NCI-H2227 (cell line): ENCODE data around the gene TLCD3B.
"Not testable (repeated sequence)": the region's sequence is repeated elsewhere in the genome, so short reads cannot be mapped to it uniquely, and the experiment has no call there.

ENCODE experiments used
- DNase-seq: peaks from one replicate; lab custom pipeline; 2025; ENCODE audit not compliant: unreplicated experiment; lab: John Stamatoyannopoulos, UW

Gene TLCD3B

DNA sequence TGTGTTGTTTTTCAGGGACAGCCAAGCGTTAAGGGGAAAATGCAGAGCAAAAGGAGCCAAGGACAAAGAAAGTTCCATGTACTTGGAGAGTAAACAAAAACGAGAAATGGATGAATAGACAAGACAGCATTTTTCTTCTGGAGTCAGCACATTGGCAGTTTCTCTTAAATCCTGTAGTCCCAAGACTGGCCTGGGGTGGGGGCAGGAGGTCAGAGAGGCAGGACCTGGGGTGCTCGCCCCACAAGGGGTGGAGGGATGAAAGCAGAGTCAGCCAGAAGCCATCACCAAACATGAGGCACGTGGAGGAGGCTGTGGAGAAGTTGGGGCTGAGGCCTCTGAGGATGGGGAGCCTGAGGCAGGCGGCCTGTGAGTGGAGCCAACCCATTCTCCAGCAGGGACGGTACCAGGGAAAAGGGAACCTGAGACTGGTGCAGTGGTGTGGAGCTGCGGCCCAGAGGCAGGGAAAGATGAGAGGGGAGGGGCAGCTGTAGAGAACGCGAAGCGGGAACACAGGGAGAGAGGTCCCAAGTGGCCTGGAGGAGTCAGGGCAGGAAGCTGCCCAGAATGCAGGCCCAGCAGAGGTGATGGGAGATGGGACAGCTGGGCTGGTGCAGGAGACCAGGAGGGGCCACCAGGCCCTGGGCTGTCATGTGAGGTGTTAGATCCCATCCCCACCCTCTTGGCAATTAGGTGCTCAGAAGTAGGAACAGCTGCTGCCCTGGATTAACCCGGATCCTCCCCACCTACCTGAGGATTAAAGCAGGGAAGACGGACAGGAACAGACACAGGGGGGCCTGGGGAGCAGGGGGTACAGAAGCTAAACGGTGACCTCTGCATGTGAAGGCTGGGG, 3.3 kb downstream of the TLCD3B start:
- DNase-seq, result peak; percentile 56

DNA sequence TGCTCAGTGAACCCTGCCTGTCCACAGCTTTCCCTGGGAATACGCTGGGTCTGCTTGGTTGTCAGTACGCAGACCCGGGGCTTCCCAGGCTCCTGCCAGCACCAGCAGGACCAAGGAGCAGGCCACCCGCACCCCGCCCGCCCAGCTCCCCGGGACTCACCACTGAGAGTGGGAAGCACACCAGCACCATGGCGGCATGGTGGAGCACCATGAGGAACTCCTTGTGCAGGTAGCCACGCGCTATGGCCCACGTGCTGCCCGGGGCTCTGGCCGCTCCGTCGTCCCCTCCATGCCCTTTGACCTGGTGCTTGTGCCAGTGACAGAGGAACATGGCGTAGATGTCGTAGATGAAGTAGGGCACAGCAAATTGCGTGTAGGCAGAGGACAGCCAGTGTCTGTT, 4.6 kb downstream of the TLCD3B start:
- DNase-seq, result no peak

DNA sequence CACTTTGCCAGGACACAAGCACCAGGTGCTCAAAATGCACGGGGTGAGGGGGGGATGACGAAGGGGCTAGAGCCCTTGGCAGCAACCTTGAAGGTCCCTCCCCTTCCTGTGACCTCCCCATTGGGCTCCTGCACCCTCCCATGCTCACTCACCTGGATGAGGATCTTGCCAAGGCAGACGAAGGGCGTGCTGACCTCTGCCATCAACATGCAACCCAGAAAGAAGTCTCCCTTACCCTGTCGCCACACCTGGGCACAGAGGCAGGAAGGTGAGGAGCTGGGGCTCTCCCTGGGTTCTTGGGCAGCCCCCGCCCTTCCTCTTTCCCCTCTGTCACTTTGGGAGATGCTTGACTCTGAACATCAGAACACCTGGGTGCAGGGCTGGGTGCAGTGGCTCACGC, 5.5 kb downstream of the TLCD3B start:
- no peak for DNase-seq

DNA sequence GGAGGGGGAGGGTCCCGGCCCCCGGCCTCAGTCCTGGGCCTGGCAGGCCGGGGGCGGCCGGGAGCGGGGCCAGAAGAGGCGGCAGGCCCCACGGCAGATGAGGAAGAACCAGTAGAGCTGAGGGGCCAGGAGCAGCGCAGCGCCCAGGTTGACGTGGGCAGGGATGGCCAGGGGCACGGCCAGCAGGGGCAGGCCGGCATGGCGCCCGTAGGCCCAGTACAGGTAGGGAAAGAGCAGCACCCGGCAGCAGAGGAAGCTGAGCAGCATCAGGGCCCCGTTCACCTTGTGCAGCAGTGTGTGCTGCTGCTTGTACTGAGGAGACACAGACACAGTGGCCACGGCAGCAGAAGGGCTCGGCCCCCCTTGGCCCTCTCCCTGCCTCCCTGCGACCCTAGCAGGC, 5.9 kb downstream of the TLCD3B start:
- no peak for DNase-seq

DNA sequence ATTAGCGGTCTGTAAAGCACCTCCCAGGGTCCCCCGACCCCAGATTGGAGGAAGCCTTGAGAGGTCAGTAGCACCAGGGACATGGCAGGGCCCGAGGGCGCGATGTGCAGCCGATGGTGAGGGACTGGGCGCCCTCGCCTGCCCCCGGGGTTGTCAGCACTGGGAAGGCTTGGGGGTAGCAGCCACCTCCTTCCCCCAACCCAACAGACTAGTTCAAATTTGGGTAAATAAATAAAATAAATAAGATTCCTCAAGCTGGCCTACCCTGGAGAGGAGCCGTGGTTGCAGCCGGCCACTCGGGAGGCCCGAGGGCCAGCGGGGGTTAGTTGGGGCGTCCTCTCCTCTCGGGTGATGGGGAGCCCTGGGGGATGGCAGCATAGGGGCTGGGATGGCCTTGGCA, 6.6 kb downstream of the TLCD3B start:
- DNase-seq, result no peak

DNA sequence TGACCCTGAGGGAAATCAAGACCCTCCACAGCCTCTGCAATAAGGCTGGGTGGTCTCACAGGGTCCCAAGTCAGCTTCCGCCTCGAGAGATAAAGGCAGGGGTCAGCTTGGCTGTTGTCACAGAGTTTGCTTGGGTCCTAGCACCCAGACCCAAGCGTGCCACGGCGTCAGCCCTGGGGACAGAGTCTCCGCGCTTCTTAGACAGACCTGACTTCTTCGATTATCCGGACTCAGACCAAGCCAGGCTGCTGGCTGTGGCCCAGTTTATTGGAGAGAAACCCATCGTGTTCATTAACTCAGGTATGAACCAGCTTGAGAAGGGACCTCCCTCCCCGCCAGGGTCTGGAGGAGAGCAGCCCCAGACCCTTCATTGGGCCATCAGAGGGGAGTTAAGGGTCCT, 7.5 kb downstream of the TLCD3B start:
- no peak for DNase-seq

DNA sequence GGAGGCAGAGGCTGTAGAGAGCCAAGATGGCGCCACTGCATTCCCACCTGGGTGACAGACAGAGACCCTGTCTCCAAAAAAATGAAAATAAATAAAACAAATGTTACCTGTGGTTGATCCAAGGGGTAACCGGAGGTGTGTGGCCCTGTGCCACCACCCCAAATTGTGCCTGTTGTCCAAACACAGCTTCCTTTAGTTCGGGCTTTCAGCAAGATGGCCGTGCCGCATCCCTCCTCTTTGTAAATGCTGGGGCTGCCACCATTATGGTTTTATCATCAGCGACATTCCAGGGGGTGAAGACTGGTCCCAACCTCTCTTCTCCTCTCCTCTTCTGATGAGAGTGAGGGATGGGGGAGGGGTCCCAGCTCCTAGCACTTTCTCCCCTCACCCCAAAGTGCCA, 8.2 kb downstream of the TLCD3B start, which contains the start of gene C16orf92:
Gene C16orf92, plus strand, starts transcription at position 312 of the 400 bp plus-strand sequence. CDS start 143 bp downstream, outside the sequence.
- no peak for DNase-seq

DNA sequence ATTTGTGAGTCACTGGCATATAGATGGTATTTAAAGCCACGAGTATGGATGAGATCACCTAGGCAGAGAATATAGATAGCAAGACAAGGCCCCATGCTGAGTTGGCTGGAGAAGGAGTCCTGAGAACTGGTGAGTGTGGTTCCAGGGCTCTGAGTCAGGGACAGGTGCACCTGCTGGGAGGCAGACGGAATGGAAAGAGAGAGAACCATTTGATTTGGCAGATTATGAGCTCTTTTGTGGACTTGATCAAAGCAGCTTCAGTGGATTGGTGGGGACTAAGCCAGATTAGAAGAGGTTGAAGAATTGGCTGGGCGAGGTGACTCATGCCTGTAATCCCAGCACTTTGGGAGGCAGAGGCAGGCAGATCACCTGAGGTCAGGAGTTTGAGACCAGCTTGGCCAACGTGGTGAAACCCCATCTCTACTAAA, 12.3 kb downstream of the TLCD3B start:
- DNase-seq, result no peak

DNA sequence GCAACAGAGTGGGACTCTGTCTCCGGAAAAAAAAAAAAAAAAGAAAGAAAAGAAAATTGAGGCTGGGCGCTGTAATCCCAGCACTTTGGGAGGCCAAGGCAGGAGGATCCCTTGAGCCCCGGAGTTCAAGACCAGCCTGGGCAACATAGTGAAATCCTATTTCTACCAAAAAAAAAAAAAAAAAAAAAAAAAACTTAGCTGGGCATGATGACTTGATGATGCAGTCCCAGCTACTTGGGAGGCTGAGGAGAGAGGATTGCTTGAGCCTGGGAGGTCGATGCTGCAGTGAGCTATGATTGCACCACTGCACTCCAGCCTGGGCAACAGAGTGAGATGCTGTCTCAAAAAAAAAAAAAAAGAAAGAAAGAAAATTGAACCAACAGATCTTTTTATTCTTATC, 13.1 kb downstream of the TLCD3B start:
- DNase-seq, result not testable (repeated sequence)

DNA sequence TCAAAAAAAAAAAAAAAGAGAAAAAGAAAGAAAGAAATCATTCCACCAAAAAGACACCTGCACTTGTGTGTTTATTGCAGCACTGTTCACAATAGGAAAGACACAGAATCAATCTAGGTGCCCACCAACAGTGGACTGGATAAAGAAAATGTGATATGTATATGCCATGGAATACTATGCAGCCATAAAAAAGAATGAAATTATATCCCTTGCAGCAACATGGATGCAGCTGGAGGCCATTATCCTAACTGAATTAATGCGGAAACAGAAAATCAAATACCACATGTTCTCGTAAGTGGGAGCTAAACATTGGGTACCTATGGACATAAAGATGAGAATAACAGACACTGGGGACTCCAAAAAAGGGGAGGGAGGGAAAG, 13.8 kb downstream of the TLCD3B start:
- no peak for DNase-seq

DNA sequence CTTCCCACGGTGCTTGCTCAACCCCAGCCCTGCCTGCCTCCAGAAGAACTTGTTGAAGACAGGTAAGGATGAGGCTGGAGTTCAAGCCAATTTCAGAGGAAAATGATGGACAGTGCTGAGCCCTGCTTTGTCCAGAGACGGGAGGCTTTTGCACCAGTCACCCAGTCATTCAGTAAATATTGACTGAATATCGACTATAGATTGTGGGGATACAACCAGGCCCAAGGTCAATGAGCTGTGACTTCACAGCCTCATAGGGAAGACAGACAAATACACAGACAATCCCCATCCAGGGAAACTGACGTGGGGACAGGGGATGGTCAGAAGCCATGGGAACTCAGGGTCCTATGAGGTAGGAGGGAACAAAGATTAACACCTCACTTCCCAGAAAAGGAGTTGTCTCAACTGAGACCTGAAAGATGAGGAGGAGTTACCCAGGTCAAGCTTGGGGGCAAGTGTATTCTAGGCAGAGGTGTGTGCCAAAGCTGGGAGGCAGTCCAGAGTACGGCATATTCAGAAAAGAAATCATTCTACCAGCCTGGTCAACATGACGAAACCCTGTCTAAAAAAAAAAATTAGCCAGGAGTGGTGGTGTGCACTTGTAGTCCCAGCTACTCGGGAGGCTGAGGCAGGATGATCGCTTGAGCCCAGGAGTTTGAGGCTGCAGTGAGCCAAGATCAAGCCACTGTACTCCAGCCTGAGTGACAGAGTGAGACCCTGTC, 14.4 kb downstream of the TLCD3B start:
- DNase-seq, result no peak

DNA sequence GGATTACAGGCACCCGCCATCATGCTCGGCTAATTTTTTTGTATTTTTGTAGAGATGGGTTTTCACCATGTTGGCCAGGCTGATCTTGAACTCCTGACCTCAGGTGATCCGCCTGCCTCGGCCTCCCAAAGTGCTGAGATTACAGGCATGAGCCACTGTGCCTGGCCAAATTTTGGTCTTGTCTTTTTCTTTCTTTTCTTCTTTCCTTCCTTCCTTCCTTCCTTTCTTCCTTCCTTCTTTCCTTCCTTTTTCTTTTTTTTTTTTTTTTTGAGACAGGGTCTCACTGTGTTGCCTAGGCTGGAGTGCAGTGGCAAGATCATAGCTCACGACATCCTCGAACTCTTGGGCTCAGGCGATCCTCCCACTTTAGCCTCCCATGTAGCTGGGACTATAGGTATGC, 15.6 kb downstream of the TLCD3B start:
- DNase-seq, result not testable (repeated sequence)

DNA sequence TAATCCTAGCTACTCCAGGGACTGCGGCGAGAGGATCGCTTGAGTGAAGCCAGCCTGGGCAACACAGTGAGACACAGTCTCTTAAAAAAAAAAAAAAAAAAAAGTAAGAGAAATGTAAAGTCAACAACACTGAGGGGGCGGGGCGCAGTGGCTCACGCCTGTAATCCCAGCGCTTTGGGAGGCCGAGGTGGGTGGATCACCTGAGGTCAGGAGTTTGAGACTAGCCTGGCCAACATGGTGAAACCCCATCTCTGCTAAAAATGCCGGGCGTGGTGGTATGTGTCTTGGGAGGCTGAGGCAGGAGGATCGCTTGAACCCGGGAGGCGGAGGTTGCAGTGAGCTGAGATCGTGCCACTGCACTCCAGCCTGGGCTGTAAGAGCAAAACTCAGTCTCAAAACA, 18.5 kb downstream of the TLCD3B start:
- not testable (repeated sequence) for DNase-seq

DNA sequence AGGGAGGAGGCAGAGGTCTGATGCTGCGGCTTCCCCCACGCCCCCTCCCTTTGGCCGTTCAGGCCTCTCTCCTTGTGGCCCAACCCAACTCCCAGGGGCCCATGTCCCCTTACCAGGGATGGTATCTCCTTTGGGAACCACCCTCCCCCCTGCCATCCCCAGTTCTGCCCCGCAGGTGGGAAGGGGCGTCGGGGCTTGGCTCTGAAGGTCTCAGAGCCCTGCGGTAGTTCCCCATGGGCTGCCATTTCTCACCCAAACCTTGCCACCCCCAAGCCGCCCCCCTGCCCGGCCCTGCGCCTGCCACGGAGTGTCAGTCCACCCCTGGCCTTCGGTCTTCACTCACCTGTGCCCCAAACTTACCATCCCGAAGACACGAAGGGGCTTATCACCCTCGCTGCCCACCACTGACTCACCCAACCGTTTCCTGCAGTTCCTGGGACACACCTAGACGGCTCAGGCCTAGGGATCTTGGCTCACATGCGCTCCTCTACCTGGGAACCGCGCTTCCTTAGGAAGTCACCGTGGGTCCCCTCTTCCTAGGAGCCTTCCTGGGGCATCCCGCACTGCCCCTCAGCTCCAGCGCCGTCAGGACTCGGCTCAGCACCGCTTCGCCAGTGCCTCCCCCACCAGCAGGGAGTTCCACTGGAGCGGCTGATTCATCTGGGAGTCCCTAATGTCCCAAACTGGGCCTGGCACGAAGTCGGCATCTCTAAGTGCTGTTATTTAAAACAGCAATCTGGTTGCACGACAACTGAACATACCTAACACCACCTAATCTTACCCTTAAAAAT, 19.2 kb downstream of the TLCD3B start:
- no peak for DNase-seq

DNA sequence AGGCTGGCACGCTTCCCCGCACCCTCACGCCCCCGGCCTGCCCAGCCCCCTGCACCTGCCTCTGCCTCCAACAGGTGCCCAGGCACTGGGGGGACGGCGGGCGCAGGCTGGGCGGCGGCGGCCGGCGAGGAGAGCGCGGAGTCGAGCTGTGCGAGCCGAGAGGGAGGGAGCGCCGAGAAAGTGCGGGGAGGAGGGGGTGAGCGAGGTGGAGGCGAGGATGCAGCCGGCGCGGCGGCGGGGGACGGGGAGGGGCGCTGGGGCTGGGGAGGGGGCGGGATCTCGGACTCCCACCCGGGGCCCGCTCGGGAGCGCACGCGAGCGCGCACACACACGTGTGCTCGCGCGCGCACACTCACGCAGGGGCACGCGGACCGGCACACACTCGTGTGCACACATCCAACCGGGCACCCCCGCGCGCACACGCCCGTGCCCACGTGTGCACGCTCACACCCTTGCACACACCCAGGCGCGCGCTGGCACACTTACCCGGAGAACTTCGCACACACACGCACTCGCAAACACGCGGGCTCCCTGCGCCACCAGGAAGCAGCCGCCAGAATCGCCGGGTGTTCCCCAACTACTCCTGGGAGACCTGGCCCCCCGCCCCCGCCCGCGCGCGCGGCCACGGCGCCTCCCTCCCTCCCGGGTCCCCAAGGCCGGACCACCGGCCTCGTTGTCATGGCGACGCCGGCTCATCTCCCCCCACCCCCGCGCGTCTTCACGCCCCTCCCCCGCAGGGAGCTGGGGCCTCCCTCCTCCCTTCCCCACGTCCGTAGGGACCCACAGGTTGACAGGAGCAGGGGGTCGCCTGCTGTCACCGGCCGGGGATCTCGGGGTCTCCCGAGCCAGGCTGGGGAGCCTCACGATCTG, 20.0 kb downstream of the TLCD3B start, which contains the start of gene DOC2A:
Gene DOC2A, minus strand, starts transcription at position 184 of the 870 bp plus-strand sequence. CDS start 805 bp downstream, outside the sequence.
- DNase-seq, result peak; percentile 86

DNA sequence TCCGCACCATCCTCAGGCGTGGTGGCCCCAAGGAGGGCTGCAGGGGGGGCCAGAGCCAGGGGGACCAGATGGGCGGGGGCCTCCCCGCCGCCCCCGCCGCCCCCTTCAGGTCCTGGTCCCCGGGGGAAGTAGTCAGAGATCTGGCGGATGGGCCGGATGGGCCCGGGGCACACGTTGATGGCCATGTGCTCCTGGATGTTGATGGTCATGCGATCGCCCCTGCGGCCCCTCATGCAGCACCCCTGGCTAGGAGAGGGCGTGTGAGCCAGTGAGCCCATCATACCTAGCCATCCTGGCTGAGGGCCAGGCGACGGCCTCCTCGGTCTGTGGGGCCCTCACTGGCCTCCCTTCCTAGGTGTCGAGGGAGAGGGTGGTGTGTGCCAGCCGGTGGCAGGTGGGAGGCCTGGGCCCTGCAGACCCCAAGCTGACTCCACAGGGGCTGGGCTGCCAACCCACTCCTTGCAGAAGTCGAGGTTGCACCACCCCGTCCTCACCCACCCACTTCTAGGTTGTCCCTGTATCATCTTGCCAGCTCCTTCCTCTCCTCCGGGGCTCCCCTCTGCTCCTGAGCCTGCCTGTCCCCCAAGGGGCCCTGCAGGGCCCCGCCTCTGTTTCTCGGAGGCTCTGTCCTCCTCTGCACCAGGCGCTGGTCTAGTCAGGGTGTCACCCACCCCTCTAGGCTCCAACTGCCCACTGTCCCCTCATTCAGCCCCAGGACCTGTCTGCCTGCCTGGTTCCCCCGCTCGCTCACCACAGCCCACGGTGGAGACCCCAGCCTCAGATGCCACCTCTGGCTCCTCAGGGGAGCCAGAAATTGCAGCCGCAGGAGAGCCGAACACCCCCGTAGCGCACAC, 20.9 kb downstream of the TLCD3B start:
- DNase-seq, result no peak

DNA sequence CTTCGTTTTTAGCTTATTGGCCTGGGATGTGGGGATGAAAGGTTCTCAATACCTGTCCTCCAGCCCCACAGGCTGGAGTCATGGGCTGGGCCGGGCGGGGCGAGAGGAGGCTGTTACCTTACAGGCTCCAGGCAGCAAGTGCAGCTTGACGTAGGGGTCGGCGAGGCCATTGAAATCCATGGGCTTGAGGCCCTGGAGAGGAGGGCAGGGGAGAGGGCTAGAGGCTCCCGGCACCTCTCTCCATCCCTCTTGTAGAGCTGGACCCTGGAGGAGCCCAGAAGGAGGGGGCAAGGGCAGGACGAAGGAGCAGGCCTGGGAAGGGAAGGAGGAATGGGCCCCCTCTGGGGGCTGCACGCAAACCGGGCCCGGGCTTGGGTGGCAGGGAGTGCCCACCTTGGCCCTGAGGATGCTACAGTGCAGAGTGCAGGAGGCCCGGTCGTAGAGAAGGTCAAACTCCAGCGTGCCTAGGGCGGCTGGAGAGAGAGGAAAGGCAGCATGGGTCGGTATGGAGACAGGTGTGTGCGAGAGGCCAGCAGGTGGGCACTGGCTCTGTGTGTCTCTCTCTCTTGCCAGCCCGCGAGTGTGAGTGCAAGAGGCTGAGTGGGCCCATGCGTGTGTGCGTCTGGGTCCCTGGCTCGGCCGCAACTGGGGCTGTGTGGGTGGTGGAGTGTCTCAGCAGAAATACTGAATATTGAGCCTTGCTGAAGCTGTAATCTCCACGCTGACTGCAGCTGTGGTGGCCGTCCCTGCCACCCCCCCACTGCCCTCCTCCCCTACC, 21.8 kb downstream of the TLCD3B start:
- DNase-seq, result no peak

DNA sequence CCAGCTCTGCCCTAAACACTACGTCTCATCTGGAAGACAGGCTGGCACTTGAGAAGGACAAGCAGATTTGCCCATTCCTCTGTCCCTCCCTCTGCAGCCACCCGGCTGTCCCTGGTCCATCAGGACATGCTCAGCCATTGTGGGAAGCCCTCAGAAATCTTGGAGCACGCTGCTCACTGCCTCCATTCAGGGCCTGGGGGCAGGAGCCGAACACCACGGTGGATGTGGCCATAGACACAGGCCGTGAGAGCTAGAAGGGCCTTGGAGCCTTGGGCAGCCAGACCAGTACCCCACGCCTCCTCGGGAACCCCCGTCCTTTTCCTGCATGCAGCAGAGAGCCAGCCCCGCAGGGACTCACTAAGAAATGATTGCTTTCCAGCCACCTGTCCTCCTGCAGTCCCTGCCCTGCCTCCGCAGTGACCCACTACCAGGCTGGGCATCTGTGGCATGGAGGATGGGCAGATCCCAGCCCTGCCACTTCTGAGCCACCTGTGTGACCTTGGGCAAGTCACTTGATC, 23.6 kb downstream of the TLCD3B start:
- DNase-seq, result no peak
